GM21390 (cell line): Measurements from ENCODE around the gene TOR1AIP1.

Experiments
- ATAC-seq: cut with Tn5 transposase; IDR thresholded peaks from one replicate; pipeline ENCODE4 v1.9.1; 2021; ENCODE audit not compliant: unreplicated experiment

TOR1AIP1 gene

DNA sequence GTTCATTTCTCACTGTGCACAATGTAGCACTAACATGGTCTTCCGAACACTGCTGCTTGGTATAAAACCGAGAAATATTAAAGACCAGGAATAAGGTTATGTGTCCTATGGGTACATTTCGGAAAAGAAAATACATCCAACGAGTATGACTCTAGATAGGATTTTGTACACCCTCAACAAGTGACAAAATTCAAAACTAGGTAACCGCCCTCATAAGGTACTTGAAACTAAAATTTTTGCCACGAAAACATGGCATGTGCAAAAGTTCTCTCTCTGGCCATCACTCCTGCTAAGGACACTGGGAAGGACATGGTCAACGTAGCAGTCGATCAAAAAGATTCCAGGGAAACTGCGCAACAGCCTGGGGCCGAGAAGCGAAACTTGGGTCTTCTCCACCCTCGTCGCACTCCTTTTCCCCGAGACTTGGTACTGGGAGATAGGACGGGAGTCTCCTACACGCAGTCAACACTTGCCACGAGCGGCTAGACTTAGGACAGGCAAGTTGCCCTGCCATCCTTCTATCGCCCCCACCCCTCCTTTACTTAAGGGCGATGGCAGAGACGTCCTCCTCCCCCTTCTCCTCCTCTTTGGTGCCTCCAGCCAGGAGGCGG is 338 bp upstream of the TOR1AIP1 start:
- peak; percentile 0 for ATAC-seq

DNA sequence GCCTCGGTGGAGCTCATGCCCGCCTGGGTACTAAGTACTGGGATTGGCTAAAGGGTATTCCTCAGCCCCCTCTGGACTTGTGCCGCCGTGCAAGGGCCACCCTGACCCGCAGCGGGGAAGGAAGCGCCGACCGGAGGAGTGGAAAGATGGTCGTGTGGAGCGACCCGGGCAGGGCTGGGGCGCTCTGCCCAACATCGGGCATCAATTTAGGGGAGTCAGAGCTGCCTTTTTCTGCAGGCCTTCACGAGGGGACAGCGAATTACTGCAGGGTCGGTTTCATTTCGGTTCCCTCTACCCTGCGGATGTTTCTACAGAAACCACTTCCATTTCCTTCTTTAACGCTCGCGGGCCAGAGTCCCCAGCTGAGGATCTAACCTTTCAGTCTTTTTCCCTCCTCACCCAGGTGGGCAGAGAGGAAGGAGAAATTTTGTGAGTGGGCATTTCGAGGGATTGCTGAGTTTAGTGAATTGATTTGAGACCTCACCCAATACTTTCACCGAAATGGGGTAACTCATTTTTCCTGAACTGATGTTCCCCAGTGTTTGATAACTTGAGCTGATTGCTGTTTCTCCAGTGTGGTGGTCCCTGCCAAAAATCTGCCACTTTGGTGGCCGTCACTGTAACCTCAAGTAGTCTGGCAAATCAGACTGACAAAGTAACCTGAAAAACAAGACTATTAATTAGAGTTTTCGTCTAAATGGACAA is 1.1 kb downstream of the TOR1AIP1 start:
- ATAC-seq = peak; percentile 23

DNA sequence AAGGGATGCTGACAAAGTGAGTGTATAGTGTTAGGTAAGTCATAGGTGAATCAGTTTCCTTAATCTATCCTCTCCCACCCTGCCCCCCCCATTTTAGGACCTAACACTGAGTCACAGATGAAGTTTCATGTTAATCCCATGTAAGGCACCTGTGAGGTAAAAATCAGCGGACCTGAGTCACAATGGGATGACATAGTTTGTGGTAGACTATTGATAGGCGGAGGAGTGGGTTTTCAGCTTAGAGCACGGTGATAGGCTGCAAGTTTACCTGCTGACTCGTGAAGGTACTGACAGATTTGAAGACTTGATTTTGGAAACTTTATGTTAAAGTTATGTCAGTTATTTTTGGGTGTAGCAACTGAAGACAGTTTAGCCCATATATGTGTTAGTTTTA is 1.7 kb downstream of the TOR1AIP1 start:
- ATAC-seq = peak; percentile 12

DNA sequence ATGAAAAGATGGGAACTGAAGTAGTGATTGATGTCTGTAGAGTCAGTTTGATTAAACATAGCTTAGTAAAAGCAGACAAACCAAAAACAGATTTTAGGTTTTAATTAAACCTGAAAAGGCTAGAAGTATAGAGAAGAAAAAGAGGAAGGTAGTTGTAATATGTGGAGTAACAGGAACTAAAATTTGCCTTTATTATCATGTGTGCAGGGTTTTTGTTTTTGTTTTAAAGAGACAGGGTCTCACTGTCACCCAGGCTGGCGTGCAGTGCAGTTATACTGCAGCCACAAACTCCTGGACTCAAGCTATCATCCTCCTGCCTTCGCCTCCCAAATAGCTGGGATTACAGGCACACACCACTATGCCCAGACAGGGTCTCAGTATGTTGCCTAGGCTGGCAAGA is 6.0 kb downstream of the TOR1AIP1 start:
- ATAC-seq = no peak

DNA sequence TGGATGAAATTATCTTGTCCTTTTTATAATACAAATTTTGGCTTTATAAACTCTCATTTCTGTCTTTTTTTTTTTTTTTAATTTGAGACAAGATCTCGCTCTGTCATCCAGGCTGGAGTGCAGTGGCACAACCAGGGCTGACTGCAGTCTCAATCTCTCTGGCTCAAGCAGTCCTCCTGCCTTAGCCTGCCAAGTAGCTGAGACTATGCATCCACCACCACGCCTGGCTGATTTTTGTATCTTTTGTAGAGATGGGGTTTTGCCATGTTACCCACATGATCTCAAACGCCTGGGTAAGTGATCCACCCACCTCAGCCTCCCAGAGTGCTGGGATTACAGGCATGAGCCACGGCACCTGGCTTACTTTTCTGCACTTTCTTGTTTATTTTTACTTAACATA is 7.5 kb downstream of the TOR1AIP1 start:
- no peak for ATAC-seq

DNA sequence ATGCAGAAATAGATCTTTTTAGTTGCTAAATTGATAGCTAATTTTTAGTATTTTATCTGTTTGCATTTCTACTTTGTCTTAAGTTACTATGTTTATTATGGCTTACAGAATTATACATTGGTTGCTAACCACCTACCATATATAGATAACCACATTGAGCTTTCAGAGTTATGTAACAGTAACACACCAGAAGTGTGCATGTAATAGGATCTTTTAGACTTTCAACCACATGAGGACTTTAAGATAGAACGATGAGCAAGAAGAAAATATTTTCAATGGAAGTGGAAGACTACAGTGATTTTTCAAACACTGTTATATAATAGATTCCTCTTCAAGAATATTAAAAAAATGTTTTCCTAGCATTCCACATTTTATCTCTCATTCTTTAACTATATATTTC is 28.8 kb downstream of the TOR1AIP1 start:
- no peak for ATAC-seq

DNA sequence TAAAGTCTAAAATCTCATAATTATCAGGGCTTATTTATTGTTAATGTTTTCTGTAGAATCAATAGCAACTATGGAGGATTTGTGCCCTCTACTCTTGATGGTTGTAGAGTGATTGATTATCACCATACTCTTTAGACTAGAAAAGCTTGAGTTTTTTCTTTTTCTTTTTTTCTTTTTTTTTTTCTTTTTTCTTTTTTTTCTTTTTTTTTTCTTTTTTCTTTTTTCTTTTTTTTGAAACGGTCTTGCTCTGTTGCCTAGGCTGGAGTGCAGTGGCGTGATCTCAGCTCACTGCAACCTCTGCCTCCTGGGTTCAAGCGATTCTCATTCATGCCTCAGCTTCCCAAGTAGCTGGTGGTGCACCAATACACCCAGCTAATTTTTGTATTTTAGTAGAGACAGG is 29.7 kb downstream of the TOR1AIP1 start:
- no peak for ATAC-seq

DNA sequence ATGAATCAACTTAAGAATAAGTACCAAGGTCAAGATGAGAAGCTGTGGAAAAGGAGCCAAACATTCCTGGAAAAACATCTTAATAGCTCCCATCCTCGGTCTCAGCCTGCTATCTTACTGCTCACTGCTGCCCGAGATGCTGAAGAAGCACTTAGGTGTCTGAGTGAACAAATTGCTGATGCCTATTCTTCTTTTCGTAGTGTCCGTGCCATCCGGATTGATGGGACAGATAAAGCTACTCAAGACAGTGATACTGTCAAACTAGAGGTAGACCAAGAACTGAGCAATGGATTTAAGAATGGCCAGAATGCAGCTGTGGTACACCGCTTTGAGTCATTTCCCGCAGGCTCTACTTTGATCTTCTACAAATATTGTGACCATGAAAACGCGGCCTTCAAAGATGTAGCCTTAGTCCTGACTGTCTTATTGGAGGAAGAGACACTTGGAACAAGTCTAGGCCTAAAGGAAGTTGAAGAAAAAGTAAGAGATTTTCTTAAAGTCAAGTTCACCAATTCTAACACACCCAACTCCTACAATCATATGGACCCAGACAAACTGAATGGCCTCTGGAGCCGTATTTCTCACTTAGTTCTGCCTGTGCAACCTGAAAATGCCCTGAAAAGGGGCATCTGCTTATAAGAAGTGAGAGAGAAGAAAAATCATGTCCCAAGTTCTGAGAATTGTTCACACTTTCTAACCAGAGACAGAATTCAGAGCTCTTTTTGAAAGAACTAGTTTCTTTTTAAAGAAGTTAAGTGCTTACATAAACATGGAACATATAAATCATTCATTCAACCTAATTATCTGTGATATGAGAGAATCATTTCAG is 35.7 kb downstream of the TOR1AIP1 start:
- no peak for ATAC-seq

DNA sequence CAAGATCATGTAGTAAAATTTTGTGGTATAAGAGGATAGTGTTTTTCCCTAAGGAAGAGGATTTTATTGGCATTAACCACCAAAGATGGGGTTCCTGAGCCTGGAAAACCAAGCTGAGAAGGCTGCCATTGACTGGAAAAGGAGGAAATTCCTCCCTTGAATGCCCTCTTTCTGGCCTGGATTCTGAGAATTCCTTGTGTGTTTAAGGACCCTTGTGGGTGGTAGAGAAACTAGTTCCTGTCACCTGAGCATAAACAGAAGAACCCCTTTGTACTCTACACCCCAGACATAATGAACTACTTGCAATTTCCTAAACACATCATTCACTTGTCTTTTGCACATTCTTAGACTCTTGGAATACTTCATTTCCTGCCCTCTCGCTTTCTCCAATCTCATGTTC is 39.4 kb downstream of the TOR1AIP1 start:
- no peak for ATAC-seq

DNA sequence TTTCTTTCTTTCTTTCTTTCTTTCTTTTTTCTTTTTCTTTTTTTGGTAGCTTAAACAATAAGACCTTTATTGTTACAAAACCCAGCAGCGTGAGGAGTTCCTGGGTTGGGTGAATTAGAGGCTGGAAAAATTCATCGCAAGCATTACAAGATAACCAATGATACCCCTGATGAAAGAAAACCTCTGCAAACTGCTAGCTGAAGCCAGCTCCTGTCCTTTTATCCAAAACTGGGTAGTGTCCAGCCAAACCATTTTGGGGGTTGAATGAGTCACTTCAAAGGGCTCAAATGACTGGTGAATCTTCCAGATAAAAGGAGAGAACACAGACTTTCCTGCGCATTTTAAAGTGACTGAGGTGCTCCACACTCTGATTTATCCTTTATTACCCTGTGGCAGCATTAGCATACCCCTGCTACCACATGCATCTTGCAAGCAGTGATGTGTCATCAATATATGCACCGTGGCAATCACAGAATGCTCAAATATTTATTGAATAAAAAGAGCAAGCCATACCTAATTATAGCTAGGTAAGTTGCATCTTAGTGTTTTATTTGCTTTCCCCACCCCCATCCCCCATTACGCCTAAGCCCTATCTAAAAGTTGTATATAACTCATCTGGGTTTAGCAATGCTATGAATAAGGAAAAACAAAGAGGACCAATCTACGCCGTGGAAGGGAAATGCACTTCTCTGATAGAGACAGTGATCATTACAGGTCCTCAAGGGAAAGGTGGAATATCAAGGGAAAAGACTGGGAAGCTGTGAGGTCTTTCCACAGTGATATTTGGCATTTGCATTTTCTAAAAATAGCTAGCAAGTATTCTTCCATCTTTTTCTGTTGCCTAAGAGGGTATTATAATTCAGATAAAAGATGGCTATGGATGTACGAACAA is 40.1 kb downstream of the TOR1AIP1 start:
- ATAC-seq = no peak

DNA sequence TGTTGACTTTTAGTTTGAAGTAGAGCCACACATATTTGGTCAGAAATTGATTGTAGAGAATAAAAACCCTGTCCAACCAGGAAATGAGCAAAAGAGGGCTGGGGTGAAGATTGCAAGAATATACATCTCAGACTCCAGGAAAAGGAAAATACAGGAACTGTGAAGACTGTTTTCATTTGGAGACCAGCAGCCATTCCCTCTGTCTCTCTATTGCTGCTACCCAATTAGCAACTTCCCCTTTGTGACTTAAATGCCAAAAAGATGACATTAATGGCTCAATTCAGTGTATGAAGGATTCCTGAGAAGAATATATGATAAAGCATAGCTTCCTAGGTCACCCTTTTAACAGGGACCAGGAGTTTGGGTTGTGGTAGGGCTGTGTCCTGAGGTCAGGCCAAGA is 40.9 kb downstream of the TOR1AIP1 start:
- no peak for ATAC-seq

DNA sequence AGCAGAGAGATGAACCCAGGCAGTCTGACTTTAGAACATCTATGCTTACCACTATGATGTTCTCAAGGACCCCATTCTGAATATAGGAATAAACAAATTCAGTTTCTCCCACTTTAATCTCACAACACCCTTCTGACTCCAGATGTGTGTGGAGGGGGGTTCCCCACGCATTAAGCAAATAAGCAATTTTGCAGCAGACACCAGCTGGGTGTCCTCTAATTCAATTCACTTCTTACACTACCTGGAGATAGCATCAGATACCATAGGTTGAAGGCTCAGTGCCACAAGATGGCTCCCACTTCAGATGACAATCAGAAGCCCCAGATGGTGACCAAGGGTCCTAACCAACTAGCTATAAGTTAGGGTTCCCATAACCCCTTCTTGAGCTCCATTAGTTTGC is 42.2 kb downstream of the TOR1AIP1 start:
- ATAC-seq = no peak

DNA sequence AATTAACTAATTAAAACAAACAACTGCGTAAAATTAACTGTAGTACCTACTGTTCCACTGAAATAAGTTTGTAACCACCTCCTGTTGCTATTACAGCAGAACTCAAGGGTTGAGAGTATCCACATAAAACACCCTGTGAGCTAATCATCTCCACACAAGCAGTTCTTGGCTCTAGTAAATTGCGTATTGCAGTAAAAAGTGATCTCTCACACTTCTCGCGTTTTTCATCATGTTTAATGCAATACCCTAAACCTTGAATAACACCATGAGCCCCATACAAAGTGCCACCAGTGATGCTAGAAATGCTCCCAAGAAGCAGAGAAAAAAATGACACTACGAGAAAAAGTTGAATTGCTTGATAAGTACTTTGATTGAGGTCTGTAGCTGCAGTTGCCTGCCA is 43.2 kb downstream of the TOR1AIP1 start:
- no peak for ATAC-seq

DNA sequence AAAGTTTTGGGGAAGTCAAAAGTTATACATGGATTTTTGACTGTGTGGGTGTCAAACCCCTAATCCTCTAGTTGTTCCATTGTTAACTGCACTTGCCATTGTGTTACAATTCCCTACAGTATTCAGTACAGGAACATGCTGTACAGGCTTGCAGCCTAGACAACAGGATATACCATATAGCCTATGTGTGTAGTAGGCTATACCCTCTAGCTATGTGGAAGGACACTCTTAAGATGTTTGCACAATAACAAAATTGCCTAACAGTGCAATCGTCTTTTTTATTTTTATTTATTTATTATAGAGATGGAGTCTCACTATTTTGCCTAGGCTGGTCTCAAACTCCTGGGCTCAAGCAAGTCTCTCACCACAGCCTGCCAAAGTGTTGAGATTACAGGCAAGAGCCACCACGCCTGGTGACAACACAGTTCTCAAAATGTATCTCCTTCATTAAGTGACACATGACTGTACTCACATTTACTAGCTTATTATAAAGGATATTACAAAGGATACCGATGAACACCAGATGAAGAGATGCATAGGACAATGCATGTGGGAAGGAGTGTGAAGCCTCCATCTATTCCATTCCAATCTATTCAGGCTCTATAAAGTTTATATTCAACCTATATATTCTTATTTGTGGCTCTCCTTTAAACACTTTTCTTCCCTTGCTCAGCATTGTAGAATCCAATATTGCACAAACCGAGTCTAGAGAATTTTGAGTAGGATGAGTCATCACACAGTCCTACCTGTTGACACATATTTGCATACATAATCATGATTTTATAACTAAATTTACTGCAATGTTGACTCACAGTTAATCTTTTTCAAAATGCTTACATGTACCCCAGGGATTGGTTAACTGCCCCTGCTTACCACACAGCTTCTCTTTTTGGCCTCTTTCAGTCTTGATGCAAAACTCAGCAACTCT is 44.1 kb downstream of the TOR1AIP1 start:
- no peak for ATAC-seq

DNA sequence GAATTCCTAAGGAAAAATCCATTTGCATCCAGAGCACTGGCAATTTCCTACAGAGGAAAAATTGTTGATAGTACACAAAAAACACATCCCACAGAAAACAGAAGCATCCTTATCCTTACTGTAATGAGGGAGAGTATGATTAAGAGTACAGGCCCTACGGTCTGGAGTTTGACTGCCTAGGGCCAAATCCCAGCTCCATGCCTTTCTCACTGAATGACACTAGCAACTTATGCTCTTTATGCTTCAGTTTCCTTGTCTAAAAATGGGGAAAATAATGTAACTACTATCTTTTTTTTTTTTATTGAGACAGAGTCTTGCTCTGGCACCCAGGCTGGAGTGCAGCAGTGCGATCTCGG is 44.7 kb downstream of the TOR1AIP1 start:
- no peak for ATAC-seq

DNA sequence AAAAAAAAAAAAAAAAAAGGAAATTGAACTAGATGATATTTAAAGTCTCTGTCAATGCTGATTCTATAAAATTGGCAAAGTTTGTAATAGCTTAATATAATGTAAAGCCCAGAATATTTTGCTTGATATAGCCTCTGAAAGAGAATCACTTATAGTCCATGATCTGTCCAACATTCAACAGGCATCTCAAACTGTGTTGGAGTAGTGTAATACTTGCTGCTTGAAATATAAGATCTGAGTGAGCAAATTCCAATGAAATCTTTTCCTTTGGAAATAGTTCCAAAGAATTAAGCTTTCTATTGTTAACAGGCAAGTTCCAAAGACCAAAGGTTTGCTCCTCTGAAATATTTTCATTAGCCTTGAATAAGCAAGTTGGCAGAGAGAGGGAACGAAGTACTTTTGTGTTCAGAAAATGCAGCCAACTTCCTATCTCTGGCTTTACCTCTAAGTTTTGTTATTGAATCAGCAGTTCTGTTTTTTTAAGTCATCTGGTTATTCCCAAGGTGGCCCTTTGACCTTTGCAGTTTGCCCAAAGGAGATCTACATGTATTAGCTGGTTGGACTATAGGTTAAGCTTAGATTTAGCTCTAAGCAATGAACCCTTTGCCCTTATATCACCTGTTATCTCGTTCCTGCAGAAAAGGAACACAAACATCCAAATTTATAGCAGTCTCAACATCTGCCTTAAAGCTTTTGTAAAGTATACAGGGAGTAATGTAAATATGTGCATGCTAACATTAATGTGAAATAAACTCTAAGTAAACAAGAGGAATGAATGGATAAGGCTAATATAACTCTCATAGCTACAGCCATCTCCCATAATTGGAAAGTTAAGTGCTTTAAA is 48.1 kb downstream of the TOR1AIP1 start:
- ATAC-seq = no peak

DNA sequence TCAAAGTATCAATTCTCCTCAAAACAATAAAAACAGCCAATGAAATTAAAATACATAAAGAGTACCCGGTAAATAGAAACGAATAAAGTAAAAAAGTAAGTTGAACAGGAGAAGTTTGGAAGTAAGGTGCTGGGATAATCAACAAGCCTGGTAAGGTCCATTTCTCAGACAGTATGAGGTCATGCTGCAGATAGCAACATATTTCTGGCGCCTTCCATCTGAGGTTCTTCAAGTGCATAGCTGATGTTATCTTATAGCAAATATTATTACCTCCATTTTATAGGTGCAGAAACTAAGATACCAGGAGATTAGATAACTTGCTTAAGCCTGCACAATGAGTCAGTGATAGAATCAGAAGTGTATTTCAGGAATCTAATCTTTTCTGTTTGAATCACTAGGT is 48.8 kb downstream of the TOR1AIP1 start:
- ATAC-seq = no peak

DNA sequence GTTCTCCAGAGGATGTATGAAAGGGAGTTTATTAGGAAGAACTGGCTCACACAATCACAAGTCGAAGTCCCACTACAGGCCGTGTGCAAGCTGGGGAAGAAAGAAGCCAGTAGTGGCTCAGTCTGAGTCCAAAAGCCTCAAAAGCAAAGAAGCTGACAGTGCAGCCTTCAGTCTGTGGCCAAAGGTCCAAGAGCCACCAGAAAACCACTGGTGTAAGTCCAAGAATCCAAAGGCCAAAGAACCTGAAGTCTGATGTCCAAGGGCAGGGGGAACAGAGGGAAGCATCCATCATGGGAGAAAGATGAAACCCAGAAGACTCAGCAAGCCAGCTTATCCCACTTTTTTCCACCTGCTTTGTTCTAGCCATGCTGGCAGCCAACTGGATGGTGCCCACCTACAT is 51.1 kb downstream of the TOR1AIP1 start:
- ATAC-seq = no peak

DNA sequence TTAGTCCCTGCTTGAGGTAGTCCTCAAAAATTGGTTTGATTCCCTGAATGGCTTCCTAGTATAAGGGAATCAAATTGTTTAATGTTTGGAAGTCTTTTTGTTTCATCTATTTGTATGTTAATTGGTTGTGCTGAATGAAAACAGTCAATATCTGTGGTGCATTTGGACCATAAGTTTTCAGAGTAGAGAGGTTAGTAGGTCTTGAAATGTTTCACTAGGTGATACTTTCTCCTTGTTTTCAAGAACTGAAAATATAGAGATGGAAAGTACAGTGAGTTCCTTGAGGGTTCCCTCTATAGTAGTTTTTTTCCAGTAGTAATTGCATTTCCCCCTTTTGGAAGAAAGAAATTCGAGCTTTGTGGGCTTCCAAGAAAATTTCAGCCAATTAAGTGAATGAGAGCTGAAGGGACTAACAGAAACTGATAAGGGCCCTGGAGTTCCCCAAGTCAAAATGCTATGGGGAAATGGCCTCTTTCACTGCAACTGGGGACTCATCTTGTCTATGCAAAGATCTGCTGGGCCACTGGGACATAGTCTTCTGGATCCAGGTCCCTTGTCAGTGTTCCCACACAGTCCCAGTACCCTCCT is 53.9 kb downstream of the TOR1AIP1 start:
- ATAC-seq = no peak
